ENCODE data around the gene RAP1GAP. TPM values are rescaled to one million over a fixed set of nuclear protein-coding genes. Genes with fewer than 3 reads are reported as not detected.
A peak's percentile ranks its signal among the peaks of the same experiment; 100 is the strongest.

RAP1GAP gene
- polyA plus RNA-seq, 1 donor from 2014 or later, result 9.8 TPM

DNA sequence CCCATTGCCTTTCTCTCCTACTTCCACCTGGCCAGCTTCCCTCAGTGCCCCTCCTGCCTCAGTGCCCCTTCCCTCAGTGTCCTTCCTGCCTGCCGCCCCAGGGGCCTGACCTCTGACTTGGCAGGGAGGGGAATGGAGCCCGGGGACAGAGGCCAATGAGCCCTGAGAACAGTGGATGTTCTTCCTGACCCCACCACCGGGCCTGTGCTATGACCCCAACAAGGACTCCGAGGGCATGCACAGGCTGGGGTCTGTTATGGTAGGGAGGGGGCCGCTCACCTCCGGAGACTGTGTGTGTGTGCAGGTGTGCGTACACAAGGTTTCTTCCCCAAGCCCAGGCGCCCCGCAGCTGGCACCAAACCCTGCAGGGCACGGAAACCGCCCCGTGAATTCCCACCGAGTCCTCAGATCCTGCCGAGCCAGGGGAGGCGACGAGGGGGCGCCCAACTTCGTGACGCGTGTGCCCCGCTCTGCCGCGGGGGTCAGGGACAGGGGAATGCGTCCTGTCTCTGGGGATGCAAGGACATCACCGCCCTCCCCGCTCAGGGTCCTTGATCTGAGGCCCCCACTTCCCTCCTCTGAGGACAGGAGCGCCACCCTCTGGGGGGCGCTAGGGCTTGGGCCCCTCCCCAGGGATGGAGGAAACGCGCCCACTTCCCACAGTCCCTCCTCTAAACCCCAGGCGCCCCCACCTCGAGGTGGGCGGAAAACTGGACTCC, 766 bp downstream of the RAP1GAP start:
- Histone ChIP-seq H3K36me3 (ENCODE audit: insufficient read depth, low read length) (no peaks in the 10 kb centered on the region), H3K79me2 (replicated peaks; ENCODE audit: insufficient read depth, low read length) (no peaks in the 10 kb centered on the region), H3K27ac (ENCODE audit: low read length) (no peak overlapping the region), H2AFZ (ENCODE audit: low read depth, low read length) (no peak overlapping the region), H4K20me1 (ENCODE audit: insufficient read depth) (no peaks in the 10 kb centered on the region), H3K4me2 (ENCODE audit: low read length) (peak overlapping the region; percentile 65), H3F3A (ENCODE audit: insufficient read depth, low read length, poor library complexity, severe bottlenecking) (no peaks in the 10 kb centered on the region), H3K9me3 (ENCODE audit: low read length) (no peaks in the 10 kb centered on the region), H3K4me3 (ENCODE audit: low read length) (peak overlapping the region; percentile 80), H3K27me3 (ENCODE audit: insufficient read depth, low read depth, low read length) (peaks cover 22% of the 10 kb centered on the region), H3K9me2 (ENCODE audit: insufficient read depth, low read length) (no peaks in the 10 kb centered on the region), H3K9ac (ENCODE audit: low read length) (peak overlapping the region; percentile 68)
- TF ChIP-seq EZH2 (IDR thresholded peaks at IDR 0.05; ENCODE audit: borderline replicate concordance, insufficient read depth, low read length, poor library complexity, severe bottlenecking) (no peak), POLR2AphosphoS5 (IDR thresholded peaks at IDR 0.05) (no peak), RAD21 (conservative IDR thresholded peaks at IDR 0.05) (no peak), MXI1 (conservative IDR thresholded peaks at IDR 0.05; ENCODE audit: poor library complexity, severe bottlenecking) (no peak), EP300 (conservative IDR thresholded peaks at IDR 0.05; ENCODE audit: poor library complexity, severe bottlenecking) (no peak), SMC3 (conservative IDR thresholded peaks at IDR 0.05; ENCODE audit: poor library complexity) (no peak), TAF1 (IDR thresholded peaks at IDR 0.05; ENCODE audit: low read depth) (no peak)
- TF ChIP-seq, protein P1, sequence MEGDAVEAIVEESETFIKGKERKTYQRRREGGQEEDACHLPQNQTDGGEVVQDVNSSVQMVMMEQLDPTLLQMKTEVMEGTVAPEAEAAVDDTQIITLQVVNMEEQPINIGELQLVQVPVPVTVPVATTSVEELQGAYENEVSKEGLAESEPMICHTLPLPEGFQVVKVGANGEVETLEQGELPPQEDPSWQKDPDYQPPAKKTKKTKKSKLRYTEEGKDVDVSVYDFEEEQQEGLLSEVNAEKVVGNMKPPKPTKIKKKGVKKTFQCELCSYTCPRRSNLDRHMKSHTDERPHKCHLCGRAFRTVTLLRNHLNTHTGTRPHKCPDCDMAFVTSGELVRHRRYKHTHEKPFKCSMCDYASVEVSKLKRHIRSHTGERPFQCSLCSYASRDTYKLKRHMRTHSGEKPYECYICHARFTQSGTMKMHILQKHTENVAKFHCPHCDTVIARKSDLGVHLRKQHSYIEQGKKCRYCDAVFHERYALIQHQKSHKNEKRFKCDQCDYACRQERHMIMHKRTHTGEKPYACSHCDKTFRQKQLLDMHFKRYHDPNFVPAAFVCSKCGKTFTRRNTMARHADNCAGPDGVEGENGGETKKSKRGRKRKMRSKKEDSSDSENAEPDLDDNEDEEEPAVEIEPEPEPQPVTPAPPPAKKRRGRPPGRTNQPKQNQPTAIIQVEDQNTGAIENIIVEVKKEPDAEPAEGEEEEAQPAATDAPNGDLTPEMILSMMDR (IDR thresholded peaks at IDR 0.05; ENCODE audit: poor library complexity, severe bottlenecking), result peak; percentile 47

DNA sequence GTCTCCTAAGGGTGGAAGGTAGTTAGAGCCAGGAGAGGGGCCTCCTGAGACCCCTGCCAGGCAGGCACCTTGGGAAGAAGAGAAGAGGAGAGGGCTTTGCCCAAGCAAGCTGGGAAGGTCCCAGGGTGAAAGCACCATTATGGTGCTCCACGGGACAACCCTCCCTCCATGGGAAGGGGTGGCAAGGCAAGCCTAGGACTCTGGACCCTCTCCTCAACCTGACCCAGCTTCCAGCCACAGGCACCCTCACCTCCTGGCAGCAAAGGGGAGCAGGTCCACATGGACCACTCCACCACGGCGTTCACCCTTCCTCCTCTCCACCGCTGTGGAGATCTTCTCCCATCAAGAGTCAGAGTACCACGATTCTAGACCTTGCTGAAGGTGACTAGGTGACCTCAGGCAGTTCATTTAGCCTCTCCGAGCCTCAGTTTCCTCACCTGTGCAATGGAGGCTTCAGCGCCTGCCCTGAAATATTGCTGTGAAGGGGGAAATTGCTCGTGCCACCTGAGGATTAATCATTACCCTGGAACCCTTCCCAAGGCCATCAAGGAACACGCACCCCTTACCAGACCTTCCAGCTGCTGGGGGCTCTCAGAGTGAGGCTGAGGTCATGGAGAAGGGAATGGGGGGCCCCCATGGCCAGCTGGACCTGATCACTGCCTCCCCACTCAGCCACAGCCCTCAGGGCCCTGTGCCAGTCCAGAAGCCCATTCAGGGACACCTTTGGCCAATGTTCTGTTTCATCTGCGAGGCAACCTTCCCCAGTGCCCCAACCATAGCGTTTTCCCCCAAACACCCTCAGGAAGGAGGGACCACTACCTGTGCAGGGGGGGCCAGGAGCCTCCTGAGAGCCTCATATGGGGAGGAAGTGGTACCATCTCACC, 1.6 kb downstream of the RAP1GAP start:
- no peaks in the 10 kb centered on the region for H4K20me1 ChIP-seq (ENCODE audit: insufficient read depth)
- H3K9ac ChIP-seq (ENCODE audit: low read length), result peak overlapping the region; percentile 6
- H3K9me3 ChIP-seq (ENCODE audit: low read length), result no peaks in the 10 kb centered on the region
- H3K36me3 ChIP-seq (ENCODE audit: insufficient read depth, low read length), result no peaks in the 10 kb centered on the region
- no peak overlapping the region for H3K27ac ChIP-seq (ENCODE audit: low read length)
- TF ChIP-seq SMC3 (conservative IDR thresholded peaks at IDR 0.05; ENCODE audit: poor library complexity), result no peak
- TF ChIP-seq TAF1 (IDR thresholded peaks at IDR 0.05; ENCODE audit: low read depth), result no peak
- TF ChIP-seq, protein P2, sequence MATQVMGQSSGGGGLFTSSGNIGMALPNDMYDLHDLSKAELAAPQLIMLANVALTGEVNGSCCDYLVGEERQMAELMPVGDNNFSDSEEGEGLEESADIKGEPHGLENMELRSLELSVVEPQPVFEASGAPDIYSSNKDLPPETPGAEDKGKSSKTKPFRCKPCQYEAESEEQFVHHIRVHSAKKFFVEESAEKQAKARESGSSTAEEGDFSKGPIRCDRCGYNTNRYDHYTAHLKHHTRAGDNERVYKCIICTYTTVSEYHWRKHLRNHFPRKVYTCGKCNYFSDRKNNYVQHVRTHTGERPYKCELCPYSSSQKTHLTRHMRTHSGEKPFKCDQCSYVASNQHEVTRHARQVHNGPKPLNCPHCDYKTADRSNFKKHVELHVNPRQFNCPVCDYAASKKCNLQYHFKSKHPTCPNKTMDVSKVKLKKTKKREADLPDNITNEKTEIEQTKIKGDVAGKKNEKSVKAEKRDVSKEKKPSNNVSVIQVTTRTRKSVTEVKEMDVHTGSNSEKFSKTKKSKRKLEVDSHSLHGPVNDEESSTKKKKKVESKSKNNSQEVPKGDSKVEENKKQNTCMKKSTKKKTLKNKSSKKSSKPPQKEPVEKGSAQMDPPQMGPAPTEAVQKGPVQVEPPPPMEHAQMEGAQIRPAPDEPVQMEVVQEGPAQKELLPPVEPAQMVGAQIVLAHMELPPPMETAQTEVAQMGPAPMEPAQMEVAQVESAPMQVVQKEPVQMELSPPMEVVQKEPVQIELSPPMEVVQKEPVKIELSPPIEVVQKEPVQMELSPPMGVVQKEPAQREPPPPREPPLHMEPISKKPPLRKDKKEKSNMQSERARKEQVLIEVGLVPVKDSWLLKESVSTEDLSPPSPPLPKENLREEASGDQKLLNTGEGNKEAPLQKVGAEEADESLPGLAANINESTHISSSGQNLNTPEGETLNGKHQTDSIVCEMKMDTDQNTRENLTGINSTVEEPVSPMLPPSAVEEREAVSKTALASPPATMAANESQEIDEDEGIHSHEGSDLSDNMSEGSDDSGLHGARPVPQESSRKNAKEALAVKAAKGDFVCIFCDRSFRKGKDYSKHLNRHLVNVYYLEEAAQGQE (IDR thresholded peaks at IDR 0.05; ENCODE audit: borderline replicate concordance), result no peak
- no peak for TF ChIP-seq RAD21 (conservative IDR thresholded peaks at IDR 0.05)
- no peak for TF ChIP-seq MXI1 (conservative IDR thresholded peaks at IDR 0.05; ENCODE audit: poor library complexity, severe bottlenecking)
- TF ChIP-seq POLR2AphosphoS5 (IDR thresholded peaks at IDR 0.05), result no peak
- peaks cover 22% of the 10 kb centered on the region for H3K27me3 ChIP-seq (ENCODE audit: insufficient read depth, low read depth, low read length)
- no peaks in the 10 kb centered on the region for H3K9me2 ChIP-seq (ENCODE audit: insufficient read depth, low read length)
- H2AFZ ChIP-seq (ENCODE audit: low read depth, low read length), result no peak overlapping the region
- no peaks in the 10 kb centered on the region for H3K79me2 ChIP-seq (replicated peaks; ENCODE audit: insufficient read depth, low read length)
- H3F3A ChIP-seq (ENCODE audit: insufficient read depth, low read length, poor library complexity, severe bottlenecking), result no peaks in the 10 kb centered on the region
- no peak overlapping the region for H3K4me2 ChIP-seq (ENCODE audit: low read length)
- no peak overlapping the region for H3K4me3 ChIP-seq (ENCODE audit: low read length)

All from neural cell (in vitro differentiated cells).